ENCODE measurements around the gene FAM163B.

GRCh38 chr9:133554729-133555128, 54.5 kb downstream of the FAM163B start:
- TF ChIP-seq CTCF (conservative IDR thresholded peaks at IDR 0.05; ENCODE audit: low read depth in 2 of 2) (no peak), EZH2 (IDR thresholded peaks at IDR 0.05; ENCODE audit: low read depth, unreplicated experiment) (no peak)
